Measurements from ENCODE around the gene ITGA1.

Gene ITGA1

DNA sequence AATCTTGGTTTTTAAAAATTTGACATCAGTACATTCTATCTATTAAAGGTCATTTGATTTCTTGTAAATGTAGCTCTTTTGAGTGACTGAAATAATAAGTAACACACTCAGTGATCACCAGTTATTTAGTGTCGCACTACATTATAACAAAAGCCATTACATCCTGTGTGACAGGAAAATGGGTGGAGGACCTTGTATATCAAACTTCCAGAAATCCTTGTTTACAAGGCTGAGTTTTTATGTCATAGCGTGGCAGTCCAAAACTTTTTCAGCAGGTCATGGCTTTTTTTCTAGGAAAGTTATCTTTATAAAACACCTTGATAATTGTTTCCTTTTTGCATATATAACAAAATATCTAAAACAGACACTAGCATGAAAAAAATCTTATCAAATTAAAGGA is 14.4 kb upstream of the ITGA1 start:
- FAIRE-seq, result no peak

DNA sequence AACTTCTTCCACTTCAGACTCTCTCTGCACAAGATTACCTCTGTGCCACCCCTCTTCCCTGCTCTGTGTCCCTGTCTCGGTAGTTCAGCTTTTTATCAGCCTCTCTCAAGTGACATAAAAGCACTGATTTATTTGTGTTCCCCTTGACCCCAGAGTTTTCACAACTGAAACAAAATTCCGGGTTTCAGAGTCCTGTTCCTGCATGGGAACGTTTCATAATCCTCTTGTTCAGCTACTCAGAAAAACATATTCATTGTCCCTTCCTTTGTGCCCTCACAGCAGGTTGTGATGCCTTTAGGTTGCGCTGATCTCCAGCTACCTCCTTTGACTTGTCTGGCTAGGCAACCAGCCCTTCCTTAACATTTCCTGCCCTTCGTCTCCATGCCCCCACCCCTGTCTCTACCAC is 13.7 kb upstream of the ITGA1 start:
- FAIRE-seq, result no peak

DNA sequence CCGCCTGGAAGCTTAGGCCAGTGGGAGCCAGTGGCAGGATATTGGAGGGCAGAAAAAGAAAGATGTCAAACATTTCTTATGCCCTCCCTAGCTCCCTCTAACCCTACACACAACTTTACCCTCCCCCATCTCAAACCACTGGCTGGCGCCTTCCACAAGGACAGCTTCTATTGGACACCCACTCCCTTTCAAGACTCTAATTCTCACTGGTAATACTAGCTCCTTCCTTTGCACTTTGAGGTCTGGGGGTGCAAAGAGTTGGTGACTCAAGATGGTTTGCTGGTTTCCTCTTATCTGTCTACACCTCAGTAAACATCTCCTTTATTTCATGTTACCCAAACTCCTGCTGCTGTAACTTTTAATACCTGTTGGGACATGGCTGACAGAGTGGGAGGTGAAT is 11.6 kb upstream of the ITGA1 start:
- no peak for FAIRE-seq

- FAIRE-seq, result no peak
These were observed 10.5 kb upstream of the ITGA1 start for GRCh38 chr5:52777186-52777585.

GRCh38 chr5:52778781-52779180 is 8.9 kb upstream of the ITGA1 start:
- no peak for FAIRE-seq

- no peak for FAIRE-seq
These were observed 8.5 kb upstream of the ITGA1 start for GRCh38 chr5:52779213-52779612.

GRCh38 chr5:52783226-52783959 is 4.3 kb upstream of the ITGA1 start:
- no peak for FAIRE-seq

- no peak for FAIRE-seq
These were observed 3.0 kb upstream of the ITGA1 start for GRCh38 chr5:52784737-52785136.

DNA sequence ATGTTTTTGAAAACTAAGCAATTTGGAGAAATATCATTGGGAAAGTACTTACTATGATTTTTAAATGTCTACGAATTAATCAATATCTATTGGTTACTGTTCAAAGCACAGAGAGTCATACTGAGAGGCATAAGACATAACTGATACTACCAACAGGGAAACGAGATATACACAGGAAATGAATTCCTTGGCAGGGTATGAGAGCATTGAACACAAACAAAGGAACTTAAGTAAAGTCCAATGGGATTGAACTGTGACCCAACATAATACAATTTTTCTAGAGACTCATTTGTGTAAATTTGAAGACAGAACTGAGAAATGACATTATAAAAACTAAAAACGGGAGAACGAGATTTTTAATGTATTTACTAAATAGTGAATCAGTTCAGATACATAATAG is 1.3 kb upstream of the ITGA1 start:
- FAIRE-seq, result no peak

GRCh38 chr5:52786949-52787599 is 642 bp upstream of the ITGA1 start:
- no peak for FAIRE-seq

DNA sequence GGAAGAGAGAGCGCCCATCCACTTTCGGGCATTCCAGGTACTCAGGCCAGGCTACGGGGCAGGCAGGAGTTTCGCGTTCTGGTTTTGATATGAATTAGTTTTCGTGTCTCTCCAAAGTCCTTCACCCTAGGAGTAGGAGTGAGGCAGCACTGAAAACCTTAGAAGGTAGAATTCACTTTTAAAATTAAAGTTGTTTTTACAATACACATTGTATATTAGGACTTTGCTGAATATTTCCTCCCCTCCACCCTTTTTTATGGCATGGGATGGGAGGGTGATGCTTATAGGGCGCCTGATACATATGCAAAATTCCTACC is 747 bp downstream of the ITGA1 start:
- FAIRE-seq, result no peak

DNA sequence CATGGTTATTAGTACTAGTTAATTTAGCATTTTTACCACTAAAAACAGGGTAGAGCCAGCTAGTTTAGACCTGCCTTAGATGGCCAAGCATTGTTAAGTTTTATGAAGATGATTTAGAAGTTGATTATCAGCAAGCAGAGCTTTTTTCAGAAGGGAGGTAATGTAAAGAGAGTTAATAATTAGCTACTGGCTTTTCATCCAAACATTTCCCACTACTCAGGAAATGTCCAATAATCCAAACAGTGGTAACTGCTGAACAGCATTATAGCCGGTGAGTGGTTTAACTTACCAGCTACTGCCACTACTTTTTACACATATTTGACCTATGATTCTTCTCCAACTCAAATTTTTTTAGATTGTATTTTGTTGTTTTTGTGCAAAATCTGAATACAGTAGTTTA is 1.7 kb downstream of the ITGA1 start:
- no peak for FAIRE-seq

GRCh38 chr5:52789851-52790250 is 2.1 kb downstream of the ITGA1 start:
- FAIRE-seq, result no peak

GRCh38 chr5:52791366-52791765 is 3.6 kb downstream of the ITGA1 start:
- FAIRE-seq, result no peak

GRCh38 chr5:52794519-52794918 is 6.8 kb downstream of the ITGA1 start:
- no peak for FAIRE-seq

GRCh38 chr5:52796031-52796430 is 8.3 kb downstream of the ITGA1 start:
- FAIRE-seq, result no peak

DNA sequence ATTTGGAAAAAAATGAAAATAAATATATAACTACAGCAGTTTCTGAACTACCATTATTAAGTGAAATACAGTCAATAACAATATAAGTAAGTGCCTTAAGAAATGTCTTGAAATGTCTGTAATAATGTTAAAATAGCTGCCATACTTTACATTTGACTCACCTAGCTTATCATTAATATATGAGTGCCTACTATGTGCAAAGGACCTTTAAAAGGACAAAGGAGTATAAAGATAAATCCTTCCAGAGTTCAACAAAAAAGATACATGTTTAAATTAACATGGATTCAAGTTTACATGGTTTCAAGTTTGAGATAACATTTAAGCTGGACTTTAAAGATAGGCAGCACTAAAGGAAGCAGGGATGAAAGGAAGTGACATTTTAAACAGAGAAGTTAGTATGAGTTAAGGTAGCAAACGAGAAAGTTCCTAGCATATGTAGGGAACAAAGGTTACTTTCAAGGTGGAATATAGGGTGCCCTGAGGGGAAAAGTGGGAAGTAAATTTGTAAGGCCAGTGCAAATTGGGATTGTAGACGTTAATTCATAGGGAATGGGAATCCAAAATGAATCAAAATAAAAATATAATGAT is 8.9 kb downstream of the ITGA1 start:
- FAIRE-seq, result no peak

GRCh38 chr5:52798938-52799337 is 11.2 kb downstream of the ITGA1 start:
- no peak for FAIRE-seq

- no peak for FAIRE-seq
These were observed 11.8 kb downstream of the ITGA1 start for GRCh38 chr5:52799358-52799982.

- peak; percentile 92 for FAIRE-seq
These were observed 12.3 kb downstream of the ITGA1 start for GRCh38 chr5:52799983-52800393.

- FAIRE-seq, result no peak
These were observed 12.9 kb downstream of the ITGA1 start for GRCh38 chr5:52800394-52801213.

- no peak for FAIRE-seq
These were observed 13.6 kb downstream of the ITGA1 start for GRCh38 chr5:52801329-52801728.

- no peak for FAIRE-seq
These were observed 14.7 kb downstream of the ITGA1 start for GRCh38 chr5:52802272-52802973.
